ENCODE measurements around the gene MACF1. TPM values are rescaled to one million over a fixed set of nuclear protein-coding genes. Genes with fewer than 3 reads are reported as not detected.

Gene MACF1
- polyA plus RNA-seq, 1 of the 3 experiments (the other 2 are of a cell fraction): 37.6 TPM

DNA sequence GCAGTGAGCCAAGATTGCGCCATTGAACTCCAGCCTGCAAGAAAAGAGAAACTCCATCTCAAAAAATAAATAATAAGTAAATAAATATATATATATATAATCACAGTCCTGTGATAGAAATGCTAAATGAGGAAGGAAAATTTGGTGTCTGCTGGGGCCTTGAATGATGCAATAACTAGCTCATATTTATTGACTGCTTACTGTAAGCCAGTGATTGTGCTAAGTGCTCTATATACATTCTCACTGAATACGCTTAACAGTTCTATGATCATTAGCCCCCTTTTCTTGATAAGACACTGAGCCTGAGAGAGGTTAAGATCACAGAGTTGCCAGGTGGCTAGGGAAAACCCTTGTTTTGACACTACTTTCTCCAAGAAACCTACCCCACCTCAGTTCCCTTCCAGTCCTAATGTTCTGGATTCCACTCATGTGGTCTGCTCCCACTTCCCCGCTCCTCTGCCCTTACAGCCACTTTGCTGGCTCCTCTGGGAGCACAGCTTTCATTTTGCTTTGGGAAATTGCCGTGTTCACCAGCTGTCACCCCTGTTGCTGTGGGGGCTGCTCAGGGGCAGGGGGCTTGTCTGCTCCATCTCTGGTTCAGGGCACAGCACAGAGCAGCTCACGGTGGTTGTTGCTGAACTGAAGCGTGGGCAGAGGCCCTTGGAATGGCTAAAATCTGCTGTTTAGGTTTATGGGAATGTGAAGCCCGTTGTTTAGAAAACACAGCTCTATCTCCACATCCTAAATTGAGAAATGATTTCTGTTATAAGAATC is 284.5 kb downstream of the MACF1 start:
- Histone ChIP-seq H3K9ac (no peak overlapping the region), H3K27me3 (ENCODE audit: insufficient read depth) (no peaks in the 10 kb centered on the region; the same call in 1 of the 2 replicates), H3K9me2 (no peaks in the 10 kb centered on the region), H3K27ac (ENCODE audit: low read depth in 2 of 2, low read length in 1 of 2) (no peak overlapping the region), H3K4me1 (ENCODE audit: control insufficient read depth in 1 of 2, insufficient read depth in 2 of 2, low read depth in 1 of 2, low read length in 1 of 2) (no peaks in the 10 kb centered on the region; a peak in 1 of 4 replicates), H3K79me2 (ENCODE audit: insufficient read depth) (no peaks in the 10 kb centered on the region), H3K4me3 (ENCODE audit: low read depth in 2 of 2, low read length in 1 of 2) (no peak overlapping the region), H3F3A (replicated peaks; ENCODE audit: insufficient read depth) (peaks cover 37% of the 10 kb centered on the region), H3K9me3 (no peaks in the 10 kb centered on the region), H3K4me2 (no peak overlapping the region), H3K36me3 (replicated peaks in 1 of 2; ENCODE audit: control insufficient read depth in 1 of 2, insufficient read depth in 2 of 2, low read length in 1 of 2) (peaks cover 33 to 37% of the 10 kb centered on the region in 2 experiments), H4K20me1 (ENCODE audit: insufficient read depth) (no peaks in the 10 kb centered on the region), H2AFZ (ENCODE audit: low read depth) (no peak overlapping the region)
- ChIA-PET CTCF (interaction anchor here (0.9 to 2.2 kb wide), 4 partner anchors 11 to 390 kb away, joined by 3 to 5 read pairs (median 4); no protein-coding TSS in a partner anchor), POLR2A (no interaction called here)
- no peak for DNase-seq
- WGBS (ENCODE audit: low lambda C conversion rate): 87% methylated on average over 6 of the region's 7 CpGs
- TF ChIP-seq EP300 (IDR thresholded peaks at IDR 0.05; ENCODE audit: borderline replicate concordance in 1 of 2, low read depth in 1 of 2, low read length in 1 of 2): no peak

DNA sequence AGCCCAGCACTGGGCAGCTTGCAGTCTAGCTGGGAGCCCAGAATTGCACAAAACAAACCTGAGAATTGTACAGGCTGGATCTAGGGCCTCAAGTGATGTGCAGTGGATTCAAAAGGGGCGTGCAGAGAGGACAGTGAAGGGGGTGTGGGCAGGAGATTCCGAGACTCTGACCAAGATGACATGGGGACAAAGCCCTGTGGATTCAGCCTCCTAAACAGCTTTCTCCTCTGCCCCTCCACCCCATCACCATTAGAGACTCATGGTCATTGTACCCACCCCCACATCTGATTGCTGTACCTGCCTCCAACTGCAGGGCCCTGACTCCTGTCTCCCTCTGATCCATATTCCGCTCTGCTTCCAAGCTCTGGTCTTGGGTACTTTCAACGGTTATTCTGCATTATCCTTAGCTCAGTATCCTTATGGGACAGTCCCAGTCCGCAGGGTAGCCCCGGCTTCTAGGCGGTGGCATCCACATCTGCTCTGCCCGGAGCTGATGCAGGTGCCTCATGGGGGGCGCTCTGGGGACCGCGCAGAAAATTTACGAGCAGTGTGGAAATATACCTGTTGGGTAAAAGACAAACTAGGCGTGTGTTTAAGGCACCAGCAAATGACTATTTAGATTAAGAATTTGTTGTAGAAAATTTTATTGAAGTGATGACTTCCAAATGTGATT is 285.2 kb downstream of the MACF1 start:
- Histone ChIP-seq H3K79me2 (ENCODE audit: insufficient read depth) (no peaks in the 10 kb centered on the region), H3K4me3 (ENCODE audit: low read depth in 2 of 2, low read length in 1 of 2) (no peak overlapping the region), H3F3A (replicated peaks; ENCODE audit: insufficient read depth) (peaks cover 34% of the 10 kb centered on the region), H3K9me3 (no peaks in the 10 kb centered on the region), H3K9me2 (no peaks in the 10 kb centered on the region), H3K36me3 (replicated peaks in 1 of 2; ENCODE audit: control insufficient read depth in 1 of 2, insufficient read depth in 2 of 2, low read length in 1 of 2) (peaks cover 26 to 31% of the 10 kb centered on the region in 2 experiments), H3K9ac (no peak overlapping the region), H3K4me2 (no peak overlapping the region), H3K27ac (ENCODE audit: low read depth in 2 of 2, low read length in 1 of 2) (no peak overlapping the region), H3K4me1 (ENCODE audit: control insufficient read depth in 1 of 2, insufficient read depth in 2 of 2, low read depth in 1 of 2, low read length in 1 of 2) (no peaks in the 10 kb centered on the region; a peak in 1 of 4 replicates), H3K27me3 (ENCODE audit: insufficient read depth) (no peaks in the 10 kb centered on the region; the same call in 1 of the 2 replicates), H4K20me1 (ENCODE audit: insufficient read depth) (no peaks in the 10 kb centered on the region), H2AFZ (ENCODE audit: low read depth) (no peak overlapping the region)
- WGBS (ENCODE audit: low lambda C conversion rate): 94% methylated on average over 13 of the region's 13 CpGs
- no peak for DNase-seq
- POLR2A ChIA-PET: no interaction called here
- CTCF ChIA-PET: interaction anchor here (1.2 to 2.2 kb wide), 3 partner anchors 12 to 391 kb away, joined by 3 to 5 read pairs (median 4); no protein-coding TSS in a partner anchor
- TF ChIP-seq TCF12 (IDR thresholded peaks at IDR 0.05): no peak
- 0 out of 2 replicates have a peak, but pooled peaks have one; percentile 16 for TF ChIP-seq SIN3A (IDR thresholded peaks at IDR 0.05; ENCODE audit: borderline replicate concordance, low read depth, low read length)
- TF ChIP-seq ELF1 (IDR thresholded peaks at IDR 0.05): no peak
- no peak for TF ChIP-seq MXI1 (IDR thresholded peaks at IDR 0.05; ENCODE audit: low read depth, low read length)
- no peak for TF ChIP-seq FOXM1 (IDR thresholded peaks at IDR 0.05; ENCODE audit: low read depth)
- TF ChIP-seq TAF1 (IDR thresholded peaks at IDR 0.05; ENCODE audit: borderline replicate concordance, low read depth, low read length): no peak
- no peak for TF ChIP-seq NRF1 (IDR thresholded peaks at IDR 0.05; ENCODE audit: low read depth, low read length)
- TF ChIP-seq FOXJ3 (CRISPR knock-in tag; IDR thresholded peaks at IDR 0.05): no peak
- TF ChIP-seq, protein P1, sequence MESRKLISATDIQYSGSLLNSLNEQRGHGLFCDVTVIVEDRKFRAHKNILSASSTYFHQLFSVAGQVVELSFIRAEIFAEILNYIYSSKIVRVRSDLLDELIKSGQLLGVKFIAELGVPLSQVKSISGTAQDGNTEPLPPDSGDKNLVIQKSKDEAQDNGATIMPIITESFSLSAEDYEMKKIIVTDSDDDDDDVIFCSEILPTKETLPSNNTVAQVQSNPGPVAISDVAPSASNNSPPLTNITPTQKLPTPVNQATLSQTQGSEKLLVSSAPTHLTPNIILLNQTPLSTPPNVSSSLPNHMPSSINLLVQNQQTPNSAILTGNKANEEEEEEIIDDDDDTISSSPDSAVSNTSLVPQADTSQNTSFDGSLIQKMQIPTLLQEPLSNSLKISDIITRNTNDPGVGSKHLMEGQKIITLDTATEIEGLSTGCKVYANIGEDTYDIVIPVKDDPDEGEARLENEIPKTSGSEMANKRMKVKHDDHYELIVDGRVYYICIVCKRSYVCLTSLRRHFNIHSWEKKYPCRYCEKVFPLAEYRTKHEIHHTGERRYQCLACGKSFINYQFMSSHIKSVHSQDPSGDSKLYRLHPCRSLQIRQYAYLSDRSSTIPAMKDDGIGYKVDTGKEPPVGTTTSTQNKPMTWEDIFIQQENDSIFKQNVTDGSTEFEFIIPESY (IDR thresholded peaks at IDR 0.05; ENCODE audit: borderline replicate concordance, low read depth): no peak
- TF ChIP-seq POLR2AphosphoS5 (IDR thresholded peaks at IDR 0.05; ENCODE audit: low read depth, low read length): 0 out of 2 replicates have a peak, but pooled peaks have one; percentile 11
- TF ChIP-seq RAD21 (IDR thresholded peaks at IDR 0.05; ENCODE audit: low read length): no peak
- TF ChIP-seq, protein P2, sequence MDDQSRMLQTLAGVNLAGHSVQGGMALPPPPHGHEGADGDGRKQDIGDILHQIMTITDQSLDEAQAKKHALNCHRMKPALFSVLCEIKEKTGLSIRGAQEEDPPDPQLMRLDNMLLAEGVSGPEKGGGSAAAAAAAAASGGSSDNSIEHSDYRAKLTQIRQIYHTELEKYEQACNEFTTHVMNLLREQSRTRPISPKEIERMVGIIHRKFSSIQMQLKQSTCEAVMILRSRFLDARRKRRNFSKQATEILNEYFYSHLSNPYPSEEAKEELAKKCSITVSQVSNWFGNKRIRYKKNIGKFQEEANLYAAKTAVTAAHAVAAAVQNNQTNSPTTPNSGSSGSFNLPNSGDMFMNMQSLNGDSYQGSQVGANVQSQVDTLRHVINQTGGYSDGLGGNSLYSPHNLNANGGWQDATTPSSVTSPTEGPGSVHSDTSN (IDR thresholded peaks at IDR 0.05): no peak
- TF ChIP-seq, protein P3, sequence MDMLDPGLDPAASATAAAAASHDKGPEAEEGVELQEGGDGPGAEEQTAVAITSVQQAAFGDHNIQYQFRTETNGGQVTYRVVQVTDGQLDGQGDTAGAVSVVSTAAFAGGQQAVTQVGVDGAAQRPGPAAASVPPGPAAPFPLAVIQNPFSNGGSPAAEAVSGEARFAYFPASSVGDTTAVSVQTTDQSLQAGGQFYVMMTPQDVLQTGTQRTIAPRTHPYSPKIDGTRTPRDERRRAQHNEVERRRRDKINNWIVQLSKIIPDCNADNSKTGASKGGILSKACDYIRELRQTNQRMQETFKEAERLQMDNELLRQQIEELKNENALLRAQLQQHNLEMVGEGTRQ (IDR thresholded peaks at IDR 0.05; ENCODE audit: borderline replicate concordance, low read depth, low read length): no peak
- TF ChIP-seq CHD2 (IDR thresholded peaks at IDR 0.05; ENCODE audit: low read length, partially characterized antibody): no peak
- no peak for TF ChIP-seq CTCF (IDR thresholded peaks at IDR 0.05)

Data from SK-N-SH (cell line).